ENCODE measurements around the gene POLR3A.
"Not testable (repeated sequence)": the region's sequence is repeated elsewhere in the genome, so short reads cannot be mapped to it uniquely, and the experiment has no call there.

Gene POLR3A

DNA sequence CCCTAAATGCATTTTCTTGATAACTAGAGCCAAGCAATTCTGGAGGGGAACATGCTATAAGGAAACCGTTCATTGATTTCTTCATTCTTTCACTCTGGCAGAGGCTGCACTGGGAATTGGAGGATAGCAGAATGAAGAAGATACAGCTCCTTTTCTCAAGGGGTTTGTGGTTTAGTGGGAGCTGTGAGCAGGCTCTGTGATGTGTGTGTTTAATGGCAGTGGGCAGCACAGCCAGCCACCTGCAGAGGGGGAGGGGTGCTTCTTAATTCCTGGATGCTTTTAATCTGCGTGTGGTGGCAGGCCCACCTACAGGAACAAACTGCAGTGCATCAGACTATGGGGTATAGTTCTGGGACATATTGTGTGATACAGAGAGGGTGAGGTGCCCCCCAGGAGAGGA is 36.3 kb upstream of the POLR3A start:
- H3K4me3 ChIP-seq (ENCODE audit: low read depth in 1 of 2, low read length in 1 of 2): no peak overlapping the region
- no peaks in the 10 kb centered on the region for H3K9me3 ChIP-seq
- no peaks in the 10 kb centered on the region for H3K4me1 ChIP-seq (ENCODE audit: control insufficient read depth in 1 of 2, insufficient read depth in 1 of 2, low read depth in 1 of 2, low read length in 1 of 2)
- TF ChIP-seq, protein P1, sequence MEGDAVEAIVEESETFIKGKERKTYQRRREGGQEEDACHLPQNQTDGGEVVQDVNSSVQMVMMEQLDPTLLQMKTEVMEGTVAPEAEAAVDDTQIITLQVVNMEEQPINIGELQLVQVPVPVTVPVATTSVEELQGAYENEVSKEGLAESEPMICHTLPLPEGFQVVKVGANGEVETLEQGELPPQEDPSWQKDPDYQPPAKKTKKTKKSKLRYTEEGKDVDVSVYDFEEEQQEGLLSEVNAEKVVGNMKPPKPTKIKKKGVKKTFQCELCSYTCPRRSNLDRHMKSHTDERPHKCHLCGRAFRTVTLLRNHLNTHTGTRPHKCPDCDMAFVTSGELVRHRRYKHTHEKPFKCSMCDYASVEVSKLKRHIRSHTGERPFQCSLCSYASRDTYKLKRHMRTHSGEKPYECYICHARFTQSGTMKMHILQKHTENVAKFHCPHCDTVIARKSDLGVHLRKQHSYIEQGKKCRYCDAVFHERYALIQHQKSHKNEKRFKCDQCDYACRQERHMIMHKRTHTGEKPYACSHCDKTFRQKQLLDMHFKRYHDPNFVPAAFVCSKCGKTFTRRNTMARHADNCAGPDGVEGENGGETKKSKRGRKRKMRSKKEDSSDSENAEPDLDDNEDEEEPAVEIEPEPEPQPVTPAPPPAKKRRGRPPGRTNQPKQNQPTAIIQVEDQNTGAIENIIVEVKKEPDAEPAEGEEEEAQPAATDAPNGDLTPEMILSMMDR (IDR thresholded peaks at IDR 0.05): no peak
- H3K36me3 ChIP-seq: no peaks in the 10 kb centered on the region
- peaks cover 4% of the 10 kb centered on the region for H3K27me3 ChIP-seq
- H3K27ac ChIP-seq: no peak overlapping the region

DNA sequence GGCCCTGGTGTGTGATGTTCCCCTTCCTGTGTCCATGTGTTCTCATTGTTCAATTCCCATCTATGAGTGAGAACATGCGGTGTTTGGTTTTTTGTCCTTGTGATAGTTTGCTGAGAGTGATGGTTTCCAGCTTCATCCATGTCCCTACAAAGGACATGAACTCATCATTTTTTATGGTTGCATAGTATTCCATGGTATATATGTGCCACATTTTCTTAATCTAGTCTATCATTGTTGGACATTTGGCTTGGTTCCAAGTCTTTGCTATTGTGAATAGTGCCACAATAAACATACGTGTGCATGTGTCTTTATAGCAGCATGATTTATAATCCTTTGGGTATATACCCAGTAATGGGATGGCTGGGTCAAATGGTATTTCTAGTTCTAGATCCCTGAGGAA is 35.6 kb upstream of the POLR3A start:
- H3K27me3 ChIP-seq; H3K4me1 ChIP-seq (ENCODE audit: control insufficient read depth in 1 of 2, insufficient read depth in 1 of 2, low read depth in 1 of 2, low read length in 1 of 2); H3K36me3 ChIP-seq; H3K9me3 ChIP-seq; H3K27ac ChIP-seq; H3K4me3 ChIP-seq (ENCODE audit: low read depth in 1 of 2, low read length in 1 of 2): not testable (repeated sequence)

DNA sequence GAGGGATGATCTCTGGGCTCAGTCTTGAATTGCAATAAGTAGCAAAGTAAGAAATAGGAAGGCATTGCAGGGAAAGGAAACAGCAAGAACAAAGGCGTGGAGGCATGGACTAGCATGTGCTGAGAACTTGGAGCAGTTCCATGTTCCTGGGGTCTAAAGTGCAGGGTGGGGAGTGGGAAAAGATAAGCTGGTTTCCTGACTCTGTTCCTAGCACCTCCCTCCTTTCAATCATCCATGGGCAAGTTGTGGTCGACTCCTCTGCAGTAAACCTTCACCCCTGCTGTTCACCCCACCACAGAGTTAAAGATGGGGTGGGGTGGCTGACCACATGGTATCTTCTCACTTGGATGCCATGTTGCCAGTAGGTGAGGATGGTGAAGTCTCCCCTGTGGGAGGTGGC is 33.9 kb upstream of the POLR3A start:
- no peaks in the 10 kb centered on the region for H3K9me3 ChIP-seq
- no peaks in the 10 kb centered on the region for H3K36me3 ChIP-seq
- no peaks in the 10 kb centered on the region for H3K4me1 ChIP-seq (ENCODE audit: control insufficient read depth in 1 of 2, insufficient read depth in 1 of 2, low read depth in 1 of 2, low read length in 1 of 2)
- H3K27me3 ChIP-seq: peaks cover 4% of the 10 kb centered on the region
- H3K27ac ChIP-seq: no peak overlapping the region
- no peak overlapping the region for H3K4me3 ChIP-seq (ENCODE audit: low read depth in 1 of 2, low read length in 1 of 2)
- TF ChIP-seq, protein P1 (IDR thresholded peaks at IDR 0.05): no peak

DNA sequence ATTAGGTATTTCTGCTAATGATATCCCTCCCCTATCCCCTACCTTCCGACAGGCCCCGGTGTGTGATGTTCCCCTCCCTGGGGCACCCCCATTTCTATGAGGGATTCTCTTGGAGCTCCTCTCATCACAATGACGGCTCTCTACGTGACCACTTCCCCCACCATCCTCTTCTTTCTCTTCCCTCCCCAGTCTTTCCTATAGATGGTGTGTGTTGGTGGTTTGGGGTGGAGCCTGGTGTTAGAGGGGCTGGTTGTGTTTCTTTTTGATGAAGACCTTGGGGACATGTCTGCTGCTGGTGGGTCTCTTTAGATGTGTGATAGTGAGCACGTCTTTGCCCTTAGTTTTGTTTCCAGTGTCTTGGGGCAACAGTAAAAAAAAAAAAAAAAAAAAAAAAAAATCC is 33.0 kb upstream of the POLR3A start:
- TF ChIP-seq, protein P1 (IDR thresholded peaks at IDR 0.05): no peak
- Histone ChIP-seq H3K9me3 (no peaks in the 10 kb centered on the region), H3K4me3 (ENCODE audit: low read depth in 1 of 2, low read length in 1 of 2) (no peak overlapping the region), H3K4me1 (ENCODE audit: control insufficient read depth in 1 of 2, insufficient read depth in 1 of 2, low read depth in 1 of 2, low read length in 1 of 2) (no peaks in the 10 kb centered on the region), H3K27ac (no peak overlapping the region), H3K36me3 (no peaks in the 10 kb centered on the region), H3K27me3 (peaks cover 4% of the 10 kb centered on the region)

DNA sequence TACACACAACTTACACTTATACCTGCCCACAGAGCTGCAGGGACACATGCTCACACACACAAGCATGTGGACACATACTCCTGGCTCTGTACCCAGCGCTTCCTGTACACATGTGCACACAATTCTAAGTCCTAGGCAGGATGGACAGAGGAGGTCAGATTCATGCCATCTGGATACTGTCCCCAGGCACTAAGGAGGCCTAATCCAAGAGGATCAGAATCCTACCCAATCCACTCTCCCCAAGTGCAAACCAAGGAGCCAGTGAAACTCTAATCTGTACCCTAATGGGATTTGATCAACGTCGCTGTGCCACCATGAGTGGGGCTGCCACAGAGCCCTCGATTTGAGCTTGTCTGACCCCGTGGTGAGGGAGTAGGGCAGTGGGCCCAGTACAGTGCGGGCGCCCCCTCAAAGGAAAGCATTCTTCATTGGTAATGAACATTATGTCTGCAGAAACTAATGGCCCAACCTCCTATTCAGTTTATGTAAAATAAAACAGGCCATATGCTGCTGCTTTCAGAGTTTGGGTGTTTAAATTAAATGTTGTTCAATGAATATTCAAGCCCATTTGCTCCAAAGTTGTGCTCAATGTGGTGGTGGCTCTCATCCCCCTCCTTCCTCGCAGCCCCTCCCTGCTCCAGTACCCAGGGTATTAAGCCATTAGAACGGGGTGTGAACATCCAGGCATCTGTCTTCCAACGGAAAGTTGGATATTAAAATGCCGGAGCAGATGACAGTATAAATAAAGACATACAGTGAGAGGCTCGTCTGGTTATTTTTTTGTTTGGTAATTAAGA is 30.8 kb upstream of the POLR3A start:
- H3K27ac ChIP-seq: no peak overlapping the region
- H3K36me3 ChIP-seq: no peaks in the 10 kb centered on the region
- H3K27me3 ChIP-seq: peaks cover 4% of the 10 kb centered on the region
- no peaks in the 10 kb centered on the region for H3K9me3 ChIP-seq
- TF ChIP-seq, protein P1 (IDR thresholded peaks at IDR 0.05): no peak
- H3K4me1 ChIP-seq (ENCODE audit: control insufficient read depth in 1 of 2, insufficient read depth in 1 of 2, low read depth in 1 of 2, low read length in 1 of 2): no peaks in the 10 kb centered on the region
- no peak overlapping the region for H3K4me3 ChIP-seq (ENCODE audit: low read depth in 1 of 2, low read length in 1 of 2)

DNA sequence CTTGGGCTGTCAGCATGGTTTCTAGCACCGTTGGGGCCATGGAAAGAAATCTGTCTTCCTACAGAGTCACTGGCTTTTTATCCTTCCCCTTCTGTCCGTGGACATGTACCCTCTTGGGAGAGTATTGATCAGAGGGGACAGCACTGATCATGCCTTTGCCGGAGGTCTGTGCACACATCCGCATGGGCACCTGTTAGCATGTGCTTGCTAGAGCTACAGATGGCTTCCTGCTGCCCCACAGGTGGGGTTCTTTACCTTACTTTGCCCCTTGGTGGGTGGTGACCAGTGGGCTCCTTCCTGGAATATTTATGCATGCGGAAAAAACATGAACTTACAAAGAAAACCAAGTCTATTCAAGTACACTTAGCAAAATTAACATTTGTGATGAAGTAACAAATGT is 29.2 kb upstream of the POLR3A start:
- Histone ChIP-seq H3K36me3 (no peaks in the 10 kb centered on the region), H3K27me3 (peaks cover 4% of the 10 kb centered on the region), H3K27ac (no peak overlapping the region), H3K9me3 (no peaks in the 10 kb centered on the region), H3K4me3 (ENCODE audit: low read depth in 1 of 2, low read length in 1 of 2) (no peak overlapping the region), H3K4me1 (ENCODE audit: control insufficient read depth in 1 of 2, insufficient read depth in 1 of 2, low read depth in 1 of 2, low read length in 1 of 2) (no peaks in the 10 kb centered on the region)
- TF ChIP-seq, protein P1 (IDR thresholded peaks at IDR 0.05): no peak

Measured in neutrophil (primary cell).